Liver (tissue), 9 donors: ENCODE results near the gene ACYP2. TPM values are rescaled to one million over a fixed set of nuclear protein-coding genes. Genes with fewer than 3 reads are reported as not detected.

Source experiments
- DNase-seq: peaks from one replicate; pipeline ENCODE4 v3.0.0-alpha.2; 2017; ENCODE audit warnings: low spot score
- H3K27ac ChIP-seq, 2 donors: one replicate each; pipeline ENCODE4 v1.7.0; 2013; ENCODE audit warnings: inconsistent platforms in 2 of 2, low read length in 2 of 2, control low read depth in 1 of 2, low read depth in 1 of 2, mild to moderate bottlenecking in 1 of 2
- H3K27me3 ChIP-seq, 4 donors: one replicate each; pipeline versions ENCODE4 v1.6.1 to v1.7.0; 2013; ENCODE audit warnings: low read length in 3 of 4, inconsistent platforms in 1 of 4, mild to moderate bottlenecking in 1 of 4, moderate library complexity in 1 of 4; ENCODE audit not compliant: control insufficient read depth in 4 of 4, insufficient read depth in 4 of 4
- H3K36me3 ChIP-seq, 4 donors: one replicate each; pipeline versions ENCODE4 v1.6.1 to v1.7.0; 2013; ENCODE audit warnings: low read length in 3 of 4, mild to moderate bottlenecking in 3 of 4, low read depth in 1 of 4, moderate library complexity in 1 of 4; ENCODE audit not compliant: control insufficient read depth in 4 of 4, insufficient read depth in 3 of 4
- H3K4me1 ChIP-seq, 4 donors: one replicate each; pipeline versions ENCODE4 v1.6.1 to v1.7.0; 2013; ENCODE audit warnings: low read length in 3 of 4, mild to moderate bottlenecking in 3 of 4, moderate library complexity in 1 of 4; ENCODE audit not compliant: control insufficient read depth in 4 of 4, insufficient read depth in 4 of 4
- H3K4me3 ChIP-seq, 3 donors: one replicate each; pipeline versions ENCODE4 v1.6.1 to v1.7.0; 2013; ENCODE audit warnings: low read length in 3 of 3, control low read depth in 1 of 3, low read depth in 1 of 3, mild to moderate bottlenecking in 1 of 3
- H3K9ac ChIP-seq, 2 donors: one replicate each; pipeline ENCODE4 v1.7.0; 2013; ENCODE audit warnings: low read length in 2 of 2, mild to moderate bottlenecking in 2 of 2, moderate library complexity in 2 of 2, control low read depth in 1 of 2, low read depth in 1 of 2
- H3K9me3 ChIP-seq, 4 donors: one replicate each; pipeline versions ENCODE4 v1.6.1 to v1.7.0; 2013; ENCODE audit warnings: low read length in 3 of 4; ENCODE audit not compliant: control insufficient read depth in 4 of 4
- EGR1 ChIP-seq, 2 donors: IDR thresholded peaks; 2 replicates each; pipeline ENCODE4 v1.6.1; 2016 to 2018; ENCODE audit warnings: antibody characterized with exemption in 2 of 2, low read depth in 2 of 2
- FOXA1 ChIP-seq: IDR thresholded peaks from 2 replicates; pipeline ENCODE4 v1.6.1; 2016; ENCODE audit warnings: antibody characterized with exemption
- FOXA2 ChIP-seq: IDR thresholded peaks from 2 replicates; pipeline ENCODE4 v1.6.1; 2016; ENCODE audit warnings: antibody characterized with exemption
- GABPA ChIP-seq, 2 donors: IDR thresholded peaks in 1 of 2; conservative IDR thresholded peaks in 1 of 2; 2 replicates each; pipeline ENCODE4 v1.6.1; 2016; ENCODE audit warnings: antibody characterized with exemption in 2 of 2, mild to moderate bottlenecking in 1 of 2, moderate library complexity in 1 of 2
- HNF4G ChIP-seq: IDR thresholded peaks from 2 replicates; pipeline ENCODE4 v1.6.1; 2016; ENCODE audit warnings: antibody characterized with exemption
- JUND ChIP-seq, 2 donors: IDR thresholded peaks; 2 replicates each; pipeline ENCODE4 v1.6.1; 2016; ENCODE audit warnings: antibody characterized with exemption in 2 of 2
- RAD21 ChIP-seq, 2 donors: IDR thresholded peaks; 2 replicates each; pipeline ENCODE4 v1.6.1; 2016; ENCODE audit warnings: antibody characterized with exemption in 2 of 2, mild to moderate bottlenecking in 2 of 2
- SP1 ChIP-seq: IDR thresholded peaks from 2 replicates; pipeline ENCODE4 v1.6.1; 2018; ENCODE audit warnings: antibody characterized with exemption, mild to moderate bottlenecking
- YY1 ChIP-seq: IDR thresholded peaks from 2 replicates; pipeline ENCODE4 v1.6.1; 2016; ENCODE audit warnings: antibody characterized with exemption, mild to moderate bottlenecking
- WGBS: extraction: QIAGEN DNeasy Blood & Tissue Kit; methylation state at CpG from one replicate; pipeline ENCODE4 v1.1.7; 2013; 5-methylcytosine and 5-hydroxymethylcytosine counted together
- polyA plus RNA-seq, 2 donors: library from polyadenylated mRNA; stranded (reverse) in 1 of 2; unstranded in 1 of 2; fragments of 200-250 nt in 1 of 2; fragments of >200 nt in 1 of 2; fragmentation: Nextera tagmentation in 1 of 2; extraction: Ambion mirVana in 1 of 2; gene quantifications; one replicate each; pipeline versions ENCODE4 v1.2.1 to v1.2.3, GENCODE V29; 2013 to 2015
- total RNA-seq, 2 donors: library from RNA; depleted of rRNA; stranded (reverse); fragments of >200 nt; gene quantifications; one replicate each; pipeline ENCODE4 v1.2.3, GENCODE V29; 2014
- TF ChIP-seq, protein P1 (sequence below): IDR thresholded peaks from 2 replicates; pipeline ENCODE4 v1.6.1; 2016; ENCODE audit warnings: antibody characterized with exemption
- TF ChIP-seq, protein P2 (sequence below): fragments of 150-350 bp; IDR thresholded peaks from 2 replicates; pipeline ENCODE4 v1.5.1; 2017; ENCODE audit warnings: improper control_type of control experiment, low read depth, low read length; ENCODE audit not compliant: missing input control
- TF ChIP-seq, protein P3 (sequence below): IDR thresholded peaks from 2 replicates; pipeline ENCODE4 v1.6.1; 2016; ENCODE audit warnings: antibody characterized with exemption, mild to moderate bottlenecking
- TF ChIP-seq, protein P4 (sequence below): IDR thresholded peaks from 2 replicates; pipeline ENCODE4 v1.6.1; 2016; ENCODE audit warnings: antibody characterized with exemption
- TF ChIP-seq, protein P5 (sequence below): IDR thresholded peaks from 2 replicates; pipeline ENCODE4 v1.6.1; 2016; ENCODE audit warnings: antibody characterized with exemption
- donor health status: healthy.
- donor health status: healthy.
- donor health status: healthy.
- donor health status: healthy.
- donor health status: healthy.

The ACYP2 gene
- total and polyA plus RNA-seq, 4 donors, result 13.1 to 44.3 (median 15.4) TPM

DNA sequence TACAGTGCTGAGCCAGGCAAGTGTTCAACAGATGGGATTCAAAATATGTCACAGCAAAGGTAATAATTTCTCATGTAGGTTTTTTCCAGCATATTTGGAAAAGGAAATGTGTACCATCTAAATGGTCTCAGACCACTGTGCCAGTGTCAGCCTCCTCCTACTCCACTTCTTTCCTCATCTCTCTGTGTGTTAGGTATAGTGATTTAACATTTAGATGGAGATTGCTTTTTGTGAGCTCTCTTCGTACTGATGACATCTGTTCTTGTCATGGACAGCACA, 221.5 kb downstream of the ACYP2 start:
- Histone ChIP-seq H3K27ac (no peak overlapping the region), H3K27me3 (no peaks in the 10 kb centered on the region), H3K9ac (no peak overlapping the region), H3K4me1 (no peaks in the 10 kb centered on the region), H3K9me3 (no peaks in the 10 kb centered on the region), H3K4me3 (no peak overlapping the region), H3K36me3 (no peaks in the 10 kb centered on the region)
- TF ChIP-seq FOXA1 (no peak), RAD21 (IDR thresholded peaks at IDR 0.05) (no peak), EGR1 (IDR thresholded peaks at IDR 0.05; ENCODE audit: low read depth in 2 of 2) (no peak), YY1 (no peak), FOXA2 (no peak), SP1 (no peak)
- TF ChIP-seq, protein P1, sequence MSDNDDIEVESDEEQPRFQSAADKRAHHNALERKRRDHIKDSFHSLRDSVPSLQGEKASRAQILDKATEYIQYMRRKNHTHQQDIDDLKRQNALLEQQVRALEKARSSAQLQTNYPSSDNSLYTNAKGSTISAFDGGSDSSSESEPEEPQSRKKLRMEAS, result no peak
- TF ChIP-seq, protein P2, sequence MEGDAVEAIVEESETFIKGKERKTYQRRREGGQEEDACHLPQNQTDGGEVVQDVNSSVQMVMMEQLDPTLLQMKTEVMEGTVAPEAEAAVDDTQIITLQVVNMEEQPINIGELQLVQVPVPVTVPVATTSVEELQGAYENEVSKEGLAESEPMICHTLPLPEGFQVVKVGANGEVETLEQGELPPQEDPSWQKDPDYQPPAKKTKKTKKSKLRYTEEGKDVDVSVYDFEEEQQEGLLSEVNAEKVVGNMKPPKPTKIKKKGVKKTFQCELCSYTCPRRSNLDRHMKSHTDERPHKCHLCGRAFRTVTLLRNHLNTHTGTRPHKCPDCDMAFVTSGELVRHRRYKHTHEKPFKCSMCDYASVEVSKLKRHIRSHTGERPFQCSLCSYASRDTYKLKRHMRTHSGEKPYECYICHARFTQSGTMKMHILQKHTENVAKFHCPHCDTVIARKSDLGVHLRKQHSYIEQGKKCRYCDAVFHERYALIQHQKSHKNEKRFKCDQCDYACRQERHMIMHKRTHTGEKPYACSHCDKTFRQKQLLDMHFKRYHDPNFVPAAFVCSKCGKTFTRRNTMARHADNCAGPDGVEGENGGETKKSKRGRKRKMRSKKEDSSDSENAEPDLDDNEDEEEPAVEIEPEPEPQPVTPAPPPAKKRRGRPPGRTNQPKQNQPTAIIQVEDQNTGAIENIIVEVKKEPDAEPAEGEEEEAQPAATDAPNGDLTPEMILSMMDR, result no peak
- WGBS, result 89% methylated on average over 1 of the region's 1 CpG
- DNase-seq, result no peak

DNA sequence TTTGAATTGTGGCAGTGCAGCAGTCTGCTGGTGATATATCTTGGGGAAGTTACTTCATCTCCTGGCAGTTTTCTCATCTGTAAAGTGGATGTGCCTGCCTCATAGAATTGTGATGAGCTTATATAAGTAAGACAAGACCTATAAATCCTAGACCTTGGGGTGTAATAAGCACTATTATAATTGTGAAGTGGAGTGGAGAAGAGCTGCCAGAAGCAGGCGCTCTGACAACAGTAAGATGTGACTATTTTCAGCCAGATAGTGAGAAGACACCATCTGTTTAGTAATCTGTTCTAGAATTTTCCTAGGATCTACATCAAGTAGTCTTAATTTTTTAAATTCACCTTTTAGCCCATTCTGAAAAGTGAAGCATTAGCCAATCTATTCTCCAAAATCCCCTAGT, 226.2 kb downstream of the ACYP2 start:
- TF ChIP-seq FOXA2 (no peak), RAD21 (IDR thresholded peaks at IDR 0.05) (peak in 1 of 2 donors; percentile 9)
- DNase-seq, result no peak
- Histone ChIP-seq H3K4me3 (no peak overlapping the region), H3K27me3 (no peaks in the 10 kb centered on the region), H3K9ac (no peak overlapping the region), H3K36me3 (no peaks in the 10 kb centered on the region), H3K9me3 (no peaks in the 10 kb centered on the region), H3K4me1 (no peaks in the 10 kb centered on the region), H3K27ac (no peak overlapping the region)
- WGBS, result 73% methylated on average over 1 of the region's 1 CpG

DNA sequence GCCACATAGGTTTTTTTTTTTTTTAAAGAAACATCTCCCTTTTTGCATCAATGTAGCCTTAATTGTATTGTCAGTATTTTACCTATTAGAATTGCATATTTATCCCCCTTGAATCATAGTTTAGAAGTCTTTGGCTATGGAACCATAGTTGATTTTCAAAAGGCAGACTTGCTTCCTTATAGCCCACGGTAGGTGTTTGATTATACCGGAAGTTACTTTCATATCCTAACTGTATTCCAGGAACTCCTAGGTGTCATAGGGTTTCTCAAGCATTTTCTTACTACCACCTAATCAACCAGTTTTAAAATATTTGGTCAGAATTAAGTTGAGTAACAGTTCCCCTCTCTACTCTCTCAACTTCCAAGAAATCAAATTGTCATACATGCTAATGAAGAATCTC, 227.2 kb downstream of the ACYP2 start:
- no peaks in the 10 kb centered on the region for H3K9me3 ChIP-seq
- no peaks in the 10 kb centered on the region for H3K36me3 ChIP-seq
- whole genome bisulfite sequencing, result 87% methylated on average over 2 of the region's 2 CpGs
- H3K27me3 ChIP-seq, result no peaks in the 10 kb centered on the region
- TF ChIP-seq GABPA (IDR thresholded peaks at IDR 0.05 in 1 of 2, conservative IDR thresholded peaks at IDR 0.05 in 1 of 2) (no peak), HNF4G (no peak), JUND (IDR thresholded peaks at IDR 0.05) (no peak), YY1 (no peak), EGR1 (IDR thresholded peaks at IDR 0.05; ENCODE audit: low read depth in 2 of 2) (no peak), FOXA2 (no peak), SP1 (no peak), RAD21 (IDR thresholded peaks at IDR 0.05) (no peak)
- TF ChIP-seq, protein P3, sequence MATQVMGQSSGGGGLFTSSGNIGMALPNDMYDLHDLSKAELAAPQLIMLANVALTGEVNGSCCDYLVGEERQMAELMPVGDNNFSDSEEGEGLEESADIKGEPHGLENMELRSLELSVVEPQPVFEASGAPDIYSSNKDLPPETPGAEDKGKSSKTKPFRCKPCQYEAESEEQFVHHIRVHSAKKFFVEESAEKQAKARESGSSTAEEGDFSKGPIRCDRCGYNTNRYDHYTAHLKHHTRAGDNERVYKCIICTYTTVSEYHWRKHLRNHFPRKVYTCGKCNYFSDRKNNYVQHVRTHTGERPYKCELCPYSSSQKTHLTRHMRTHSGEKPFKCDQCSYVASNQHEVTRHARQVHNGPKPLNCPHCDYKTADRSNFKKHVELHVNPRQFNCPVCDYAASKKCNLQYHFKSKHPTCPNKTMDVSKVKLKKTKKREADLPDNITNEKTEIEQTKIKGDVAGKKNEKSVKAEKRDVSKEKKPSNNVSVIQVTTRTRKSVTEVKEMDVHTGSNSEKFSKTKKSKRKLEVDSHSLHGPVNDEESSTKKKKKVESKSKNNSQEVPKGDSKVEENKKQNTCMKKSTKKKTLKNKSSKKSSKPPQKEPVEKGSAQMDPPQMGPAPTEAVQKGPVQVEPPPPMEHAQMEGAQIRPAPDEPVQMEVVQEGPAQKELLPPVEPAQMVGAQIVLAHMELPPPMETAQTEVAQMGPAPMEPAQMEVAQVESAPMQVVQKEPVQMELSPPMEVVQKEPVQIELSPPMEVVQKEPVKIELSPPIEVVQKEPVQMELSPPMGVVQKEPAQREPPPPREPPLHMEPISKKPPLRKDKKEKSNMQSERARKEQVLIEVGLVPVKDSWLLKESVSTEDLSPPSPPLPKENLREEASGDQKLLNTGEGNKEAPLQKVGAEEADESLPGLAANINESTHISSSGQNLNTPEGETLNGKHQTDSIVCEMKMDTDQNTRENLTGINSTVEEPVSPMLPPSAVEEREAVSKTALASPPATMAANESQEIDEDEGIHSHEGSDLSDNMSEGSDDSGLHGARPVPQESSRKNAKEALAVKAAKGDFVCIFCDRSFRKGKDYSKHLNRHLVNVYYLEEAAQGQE, result no peak
- TF ChIP-seq, protein P4, sequence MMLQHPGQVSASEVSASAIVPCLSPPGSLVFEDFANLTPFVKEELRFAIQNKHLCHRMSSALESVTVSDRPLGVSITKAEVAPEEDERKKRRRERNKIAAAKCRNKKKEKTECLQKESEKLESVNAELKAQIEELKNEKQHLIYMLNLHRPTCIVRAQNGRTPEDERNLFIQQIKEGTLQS, result no peak
- TF ChIP-seq, protein P2, result no peak
- TF ChIP-seq, protein P5, sequence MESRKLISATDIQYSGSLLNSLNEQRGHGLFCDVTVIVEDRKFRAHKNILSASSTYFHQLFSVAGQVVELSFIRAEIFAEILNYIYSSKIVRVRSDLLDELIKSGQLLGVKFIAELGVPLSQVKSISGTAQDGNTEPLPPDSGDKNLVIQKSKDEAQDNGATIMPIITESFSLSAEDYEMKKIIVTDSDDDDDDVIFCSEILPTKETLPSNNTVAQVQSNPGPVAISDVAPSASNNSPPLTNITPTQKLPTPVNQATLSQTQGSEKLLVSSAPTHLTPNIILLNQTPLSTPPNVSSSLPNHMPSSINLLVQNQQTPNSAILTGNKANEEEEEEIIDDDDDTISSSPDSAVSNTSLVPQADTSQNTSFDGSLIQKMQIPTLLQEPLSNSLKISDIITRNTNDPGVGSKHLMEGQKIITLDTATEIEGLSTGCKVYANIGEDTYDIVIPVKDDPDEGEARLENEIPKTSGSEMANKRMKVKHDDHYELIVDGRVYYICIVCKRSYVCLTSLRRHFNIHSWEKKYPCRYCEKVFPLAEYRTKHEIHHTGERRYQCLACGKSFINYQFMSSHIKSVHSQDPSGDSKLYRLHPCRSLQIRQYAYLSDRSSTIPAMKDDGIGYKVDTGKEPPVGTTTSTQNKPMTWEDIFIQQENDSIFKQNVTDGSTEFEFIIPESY, result no peak
- TF ChIP-seq, protein P1, result no peak
- H3K9ac ChIP-seq, result no peak overlapping the region
- H3K4me1 ChIP-seq, result no peaks in the 10 kb centered on the region
- H3K27ac ChIP-seq, result no peak overlapping the region
- no peak overlapping the region for H3K4me3 ChIP-seq
- no peak for DNase-seq
